SK-N-SH (cell line): ENCODE measurements around the gene FGD6. TPM values are rescaled to one million over a fixed set of nuclear protein-coding genes. Genes with fewer than 3 reads are reported as not detected.

Source experiments
- CTCF ChIA-PET: fragments of 300-600, 350-600 bp; formaldehyde crosslinking; extraction: SDS; loops from one replicate; lab custom pipeline; 2021; lab: Yijun Ruan, JAX
- POLR2A ChIA-PET: fragments of 350-600 bp; sonication (Branson Sonifier 250); formaldehyde crosslinking; extraction: SDS; loops from one replicate; lab custom pipeline; 2020; ENCODE audit warnings: antibody characterized with exemption, inconsistent platforms; lab: Yijun Ruan, JAX
- DNase-seq: peaks from one replicate; pipeline ENCODE4 v3.0.0; 2012
- H2AFZ ChIP-seq: fragments of 200-600 bp; sonication (generic); 2 replicates; pipeline ENCODE4 v1.8.1; 2016; ENCODE audit warnings: antibody characterized with exemption, mild to moderate bottlenecking, low read depth
- H3F3A ChIP-seq: fragments of 200-600 bp; sonication (generic); replicated peaks from 2 replicates; pipeline ENCODE3; 2016; ENCODE audit warnings: antibody characterized with exemption, mild to moderate bottlenecking; ENCODE audit not compliant: insufficient read depth
- H3K27ac ChIP-seq, 2 experiments: fragments of 200-500 bp in 1 of 2; fragments of 200-600 bp in 1 of 2; sonication (Bioruptor generic) in 1 of 2; sonication (generic), shearing (Covaris generic) in 1 of 2; 2 replicates each; pipeline versions ENCODE4 v1.5.1 to v1.6.1; 2014 to 2016; ENCODE audit warnings: low read depth in 2 of 2, inconsistent platforms in 1 of 2, low read length in 1 of 2, mild to moderate bottlenecking in 1 of 2, mixed read lengths in 1 of 2
- H3K27me3 ChIP-seq: fragments of 200-600 bp; sonication (generic), shearing (Covaris generic); 2 replicates; pipeline ENCODE4 v1.6.1; 2016; ENCODE audit warnings: mixed run types; ENCODE audit not compliant: insufficient read depth
- H3K36me3 ChIP-seq, 2 experiments: fragments of 200-500 bp in 1 of 2; fragments of 200-600 bp in 1 of 2; sonication (Bioruptor generic) in 1 of 2; sonication (generic) in 1 of 2; replicated peaks in 1 of 2; 2 replicates each; pipeline versions ENCODE3 to v1.5.1; 2014 to 2016; ENCODE audit warnings: low read length in 1 of 2, mild to moderate bottlenecking in 1 of 2; ENCODE audit not compliant: insufficient read depth in 2 of 2, control insufficient read depth in 1 of 2
- H3K4me1 ChIP-seq, 2 experiments: fragments of 200-500 bp in 1 of 2; fragments of 200-600 bp in 1 of 2; sonication (Bioruptor generic) in 1 of 2; sonication (generic), shearing (Covaris generic) in 1 of 2; 2 replicates each; pipeline versions ENCODE4 v1.5.1 to v1.6.1; 2014 to 2016; ENCODE audit warnings: low read depth in 1 of 2, low read length in 1 of 2, mixed run types in 1 of 2; ENCODE audit not compliant: insufficient read depth in 2 of 2, control insufficient read depth in 1 of 2
- H3K4me2 ChIP-seq: fragments of 200-600 bp; sonication (generic), shearing (Covaris generic); 2 replicates; pipeline ENCODE4 v1.6.1; 2017; ENCODE audit warnings: mixed run types
- H3K4me3 ChIP-seq, 2 experiments: fragments of 200-500 bp in 1 of 2; fragments of 200-600 bp in 1 of 2; sonication (Bioruptor generic) in 1 of 2; sonication (generic), shearing (Covaris generic) in 1 of 2; 2 replicates each; pipeline versions ENCODE4 v1.5.1 to v1.8.1; 2014 to 2016; ENCODE audit warnings: low read depth in 2 of 2, inconsistent platforms in 1 of 2, low read length in 1 of 2, mild to moderate bottlenecking in 1 of 2, mixed read lengths in 1 of 2, moderate library complexity in 1 of 2
- H3K79me2 ChIP-seq: fragments of 200-600 bp; sonication (generic); 2 replicates; pipeline ENCODE4 v1.8.1; 2017; ENCODE audit warnings: mild to moderate bottlenecking; ENCODE audit not compliant: insufficient read depth
- H3K9ac ChIP-seq: fragments of 200-600 bp; sonication (generic); 2 replicates; pipeline ENCODE4 v1.6.1; 2017; ENCODE audit warnings: mixed run types
- H3K9me2 ChIP-seq: fragments of 200-600 bp; sonication (generic); 2 replicates; pipeline ENCODE4 v1.6.1; 2017; ENCODE audit warnings: mixed run types
- H3K9me3 ChIP-seq: fragments of 200-600 bp; sonication (generic); 2 replicates; pipeline ENCODE4 v1.6.1; 2017; ENCODE audit warnings: mixed run types, mild to moderate bottlenecking, moderate library complexity
- H4K20me1 ChIP-seq: fragments of 200-600 bp; sonication (generic); 2 replicates; pipeline ENCODE4 v1.6.1; 2017; ENCODE audit warnings: mild to moderate bottlenecking, mixed run types; ENCODE audit not compliant: insufficient read depth
- CHD2 ChIP-seq: fragments of 150-350 bp; IDR thresholded peaks from 2 replicates; pipeline ENCODE4 v1.6.1; 2018; ENCODE audit warnings: low read length; ENCODE audit not compliant: partially characterized antibody
- CTCF ChIP-seq: fragments of 200-600 bp; sonication (generic); IDR thresholded peaks from 2 replicates; pipeline ENCODE4 v1.6.1; 2017; ENCODE audit warnings: antibody characterized with exemption, mild to moderate bottlenecking, moderate library complexity
- ELF1 ChIP-seq: IDR thresholded peaks from 2 replicates; pipeline ENCODE4 v1.4.0; 2012
- EP300 ChIP-seq, 2 experiments: IDR thresholded peaks; 2 replicates each; pipeline versions ENCODE4 v1.4.0 to v1.6.1; 2012; ENCODE audit warnings: borderline replicate concordance in 1 of 2, low read depth in 1 of 2, low read length in 1 of 2
- EZH2phosphoT487 ChIP-seq: fragments of 200-600 bp; sonication (generic); IDR thresholded peaks from 2 replicates; pipeline ENCODE4 v1.6.1; 2017; ENCODE audit warnings: low read depth, mixed run types, mild to moderate bottlenecking, antibody characterized with exemption, moderate library complexity, borderline replicate concordance
- FOXM1 ChIP-seq: IDR thresholded peaks from 2 replicates; pipeline ENCODE4 v1.4.0; 2012; ENCODE audit warnings: low read depth, mild to moderate bottlenecking
- MXI1 ChIP-seq: IDR thresholded peaks from 2 replicates; pipeline ENCODE4 v1.6.1; 2012; ENCODE audit warnings: mild to moderate bottlenecking, low read depth, low read length, improper control_type of control experiment
- NRF1 ChIP-seq: IDR thresholded peaks from 2 replicates; pipeline ENCODE4 v1.6.1; 2012; ENCODE audit warnings: low read depth, mild to moderate bottlenecking, low read length
- RAD21 ChIP-seq: IDR thresholded peaks from 2 replicates; pipeline ENCODE4 v1.6.1; 2012; ENCODE audit warnings: mild to moderate bottlenecking, low read length
- RCOR1 ChIP-seq: fragments of 150-350 bp; IDR thresholded peaks from 2 replicates; pipeline ENCODE4 v1.6.1; 2017; ENCODE audit warnings: antibody characterized with exemption, low read length
- RFX5 ChIP-seq: IDR thresholded peaks from 2 replicates; pipeline ENCODE4 v1.6.1; 2012; ENCODE audit warnings: mild to moderate bottlenecking, improper control_type of control experiment, low read length
- SMC3 ChIP-seq: IDR thresholded peaks from 2 replicates; pipeline ENCODE4 v1.6.1; 2012; ENCODE audit warnings: low read depth, low read length, improper control_type of control experiment
- TAF1 ChIP-seq: IDR thresholded peaks from 2 replicates; pipeline ENCODE4 v1.6.1; 2012; ENCODE audit warnings: low read depth, mild to moderate bottlenecking, low read length, moderate library complexity, borderline replicate concordance
- USF1 ChIP-seq: IDR thresholded peaks from 2 replicates; pipeline ENCODE4 v1.4.0; 2012; ENCODE audit warnings: low read depth, borderline replicate concordance
- WGBS: methylation state at CpG from one replicate; pipeline ENCODE4 v1.1.6; 2017; ENCODE audit warnings: low lambda C conversion rate; 5-methylcytosine and 5-hydroxymethylcytosine counted together
- polyA plus RNA-seq, 3 experiments: library from polyadenylated mRNA; depleted of rRNA; stranded (reverse); fragments of >200 nt; gene quantifications; 2 replicates each; pipeline ENCODE4 v1.2.3, GENCODE V29; 2012
- TF ChIP-seq, protein P1 (sequence below): IDR thresholded peaks from 2 replicates; pipeline ENCODE4 v1.4.0; 2012; ENCODE audit warnings: low read depth
- TF ChIP-seq, protein P2 (sequence below): IDR thresholded peaks from 2 replicates; pipeline ENCODE4 v1.6.1; 2012; ENCODE audit warnings: mild to moderate bottlenecking, low read depth, low read length, moderate library complexity

The FGD6 gene
- polyA plus RNA-seq, 1 of the 3 experiments (the other 2 are of a cell fraction) = 2.8 TPM

DNA sequence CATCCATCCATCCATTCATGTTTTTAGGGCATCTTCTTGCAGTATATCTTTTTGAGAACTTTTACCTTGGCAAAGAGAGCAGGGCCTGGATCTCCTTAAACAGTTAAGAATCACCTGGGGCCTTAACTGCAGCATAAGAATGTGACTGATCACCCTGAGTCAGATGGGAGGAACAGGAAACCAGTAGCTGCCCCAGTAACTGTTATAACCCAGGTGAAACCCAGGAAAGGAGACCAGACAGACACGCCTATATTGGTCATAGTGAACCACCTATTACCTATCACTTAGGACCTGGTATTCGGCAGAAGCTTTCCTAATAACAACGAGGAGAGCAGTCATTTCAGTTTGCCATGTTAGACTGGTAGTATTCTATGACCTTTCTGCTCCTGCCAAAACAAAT is 100.5 kb downstream of the FGD6 start:
- H4K20me1 ChIP-seq = no peaks in the 10 kb centered on the region

DNA sequence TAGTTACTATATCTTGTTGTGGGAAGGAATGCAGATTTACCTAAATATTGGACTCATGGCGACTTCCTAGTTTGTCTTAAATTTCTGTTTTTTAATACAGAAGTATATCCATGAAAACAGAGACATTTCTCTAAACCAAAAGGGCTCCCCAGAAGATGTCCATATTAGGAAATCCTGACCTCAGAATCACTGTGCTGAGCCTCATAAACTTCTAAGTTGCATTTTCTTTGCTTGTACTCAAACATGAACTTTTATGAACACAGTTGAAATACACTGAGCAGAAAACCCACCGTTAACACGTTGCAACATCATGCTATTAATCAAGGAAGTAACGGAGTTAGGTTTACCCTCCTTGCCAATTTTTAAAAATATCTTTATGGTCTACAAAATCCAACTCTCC is 100.9 kb downstream of the FGD6 start:
- 81% methylated on average over 4 of the region's 4 CpGs for WGBS
- H2AFZ ChIP-seq = no peak overlapping the region
- no peak for DNase-seq
- H3K9me2 ChIP-seq = no peaks in the 10 kb centered on the region
- peaks cover 0 to 10% of the 10 kb centered on the region in 2 experiments for H3K36me3 ChIP-seq
- H3K27ac ChIP-seq = no peak overlapping the region
- POLR2A ChIA-PET = interaction anchor here (1.0 kb wide), 1 partner anchor 220 kb away, joined by 3 read pairs; no protein-coding TSS in a partner anchor
- H3K4me3 ChIP-seq = no peak overlapping the region
- peaks cover 6% of the 10 kb centered on the region for H3K79me2 ChIP-seq
- no peaks in the 10 kb centered on the region for H3K27me3 ChIP-seq
- CTCF ChIA-PET = interaction anchor here (0.7 to 3.8 kb wide), 29 partner anchors 9 to 570 kb away, joined by 3 to 41 read pairs (median 6); partner anchors contain the start of genes FGD6, NR2C1 and VEZT
- peaks cover 0 to 28% of the 10 kb centered on the region in 2 experiments; a peak in 3 of 4 replicates for H3K4me1 ChIP-seq
- H4K20me1 ChIP-seq = no peaks in the 10 kb centered on the region
- no peaks in the 10 kb centered on the region for H3K9me3 ChIP-seq
- H3K9ac ChIP-seq = no peak overlapping the region
- H3K4me2 ChIP-seq = no peak overlapping the region
- peaks cover 27% of the 10 kb centered on the region for H3F3A ChIP-seq
- TF ChIP-seq RAD21 = no peak
- TF ChIP-seq, protein P1, sequence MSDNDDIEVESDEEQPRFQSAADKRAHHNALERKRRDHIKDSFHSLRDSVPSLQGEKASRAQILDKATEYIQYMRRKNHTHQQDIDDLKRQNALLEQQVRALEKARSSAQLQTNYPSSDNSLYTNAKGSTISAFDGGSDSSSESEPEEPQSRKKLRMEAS = no peak
- no peak for TF ChIP-seq CHD2
- TF ChIP-seq, protein P2, sequence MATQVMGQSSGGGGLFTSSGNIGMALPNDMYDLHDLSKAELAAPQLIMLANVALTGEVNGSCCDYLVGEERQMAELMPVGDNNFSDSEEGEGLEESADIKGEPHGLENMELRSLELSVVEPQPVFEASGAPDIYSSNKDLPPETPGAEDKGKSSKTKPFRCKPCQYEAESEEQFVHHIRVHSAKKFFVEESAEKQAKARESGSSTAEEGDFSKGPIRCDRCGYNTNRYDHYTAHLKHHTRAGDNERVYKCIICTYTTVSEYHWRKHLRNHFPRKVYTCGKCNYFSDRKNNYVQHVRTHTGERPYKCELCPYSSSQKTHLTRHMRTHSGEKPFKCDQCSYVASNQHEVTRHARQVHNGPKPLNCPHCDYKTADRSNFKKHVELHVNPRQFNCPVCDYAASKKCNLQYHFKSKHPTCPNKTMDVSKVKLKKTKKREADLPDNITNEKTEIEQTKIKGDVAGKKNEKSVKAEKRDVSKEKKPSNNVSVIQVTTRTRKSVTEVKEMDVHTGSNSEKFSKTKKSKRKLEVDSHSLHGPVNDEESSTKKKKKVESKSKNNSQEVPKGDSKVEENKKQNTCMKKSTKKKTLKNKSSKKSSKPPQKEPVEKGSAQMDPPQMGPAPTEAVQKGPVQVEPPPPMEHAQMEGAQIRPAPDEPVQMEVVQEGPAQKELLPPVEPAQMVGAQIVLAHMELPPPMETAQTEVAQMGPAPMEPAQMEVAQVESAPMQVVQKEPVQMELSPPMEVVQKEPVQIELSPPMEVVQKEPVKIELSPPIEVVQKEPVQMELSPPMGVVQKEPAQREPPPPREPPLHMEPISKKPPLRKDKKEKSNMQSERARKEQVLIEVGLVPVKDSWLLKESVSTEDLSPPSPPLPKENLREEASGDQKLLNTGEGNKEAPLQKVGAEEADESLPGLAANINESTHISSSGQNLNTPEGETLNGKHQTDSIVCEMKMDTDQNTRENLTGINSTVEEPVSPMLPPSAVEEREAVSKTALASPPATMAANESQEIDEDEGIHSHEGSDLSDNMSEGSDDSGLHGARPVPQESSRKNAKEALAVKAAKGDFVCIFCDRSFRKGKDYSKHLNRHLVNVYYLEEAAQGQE = no peak
- TF ChIP-seq SMC3 = no peak
- no peak for TF ChIP-seq RCOR1
- no peak for TF ChIP-seq RFX5
- no peak for TF ChIP-seq EZH2phosphoT487
- TF ChIP-seq EP300 (IDR thresholded peaks at IDR 0.05; ENCODE audit: borderline replicate concordance in 1 of 2, low read depth in 1 of 2, low read length in 1 of 2) = no peak

More for the DNA sequence above, 100.5 kb downstream of the FGD6 start:
- Histone ChIP-seq H3K27me3 (no peaks in the 10 kb centered on the region), H3K9ac (no peak overlapping the region; the same call in 1 of the 2 replicates), H3K4me2 (peak overlapping the region; percentile 54; the same call in 1 of the 2 replicates), H3K9me3 (no peaks in the 10 kb centered on the region), H3K27ac (no peak overlapping the region), H3F3A (peaks cover 27% of the 10 kb centered on the region), H3K4me1 (peaks cover 0 to 28% of the 10 kb centered on the region in 2 experiments; a peak in 3 of 4 replicates), H3K79me2 (peaks cover 6% of the 10 kb centered on the region), H3K36me3 (peaks cover 0 to 7% of the 10 kb centered on the region in 2 experiments), H3K4me3 (no peak overlapping the region), H3K9me2 (no peaks in the 10 kb centered on the region), H2AFZ (no peak overlapping the region)
- TF ChIP-seq MXI1 (no peak), TAF1 (no peak), NRF1 (no peak), RCOR1 (no peak), USF1 (no peak), FOXM1 (no peak), CTCF (no peak), ELF1 (no peak)
- TF ChIP-seq, protein P1 = no peak
- no peak for DNase-seq
- CTCF ChIA-PET = interaction anchor here (0.7 to 3.8 kb wide), 32 partner anchors 9 to 570 kb away, joined by 3 to 41 read pairs (median 6); partner anchors contain the start of genes FGD6, NR2C1 and VEZT
- WGBS = 76% methylated on average over 3 of the region's 3 CpGs
- POLR2A ChIA-PET = no interaction called here
